ENCODE results near the gene MBNL2.

The MBNL2 gene

DNA sequence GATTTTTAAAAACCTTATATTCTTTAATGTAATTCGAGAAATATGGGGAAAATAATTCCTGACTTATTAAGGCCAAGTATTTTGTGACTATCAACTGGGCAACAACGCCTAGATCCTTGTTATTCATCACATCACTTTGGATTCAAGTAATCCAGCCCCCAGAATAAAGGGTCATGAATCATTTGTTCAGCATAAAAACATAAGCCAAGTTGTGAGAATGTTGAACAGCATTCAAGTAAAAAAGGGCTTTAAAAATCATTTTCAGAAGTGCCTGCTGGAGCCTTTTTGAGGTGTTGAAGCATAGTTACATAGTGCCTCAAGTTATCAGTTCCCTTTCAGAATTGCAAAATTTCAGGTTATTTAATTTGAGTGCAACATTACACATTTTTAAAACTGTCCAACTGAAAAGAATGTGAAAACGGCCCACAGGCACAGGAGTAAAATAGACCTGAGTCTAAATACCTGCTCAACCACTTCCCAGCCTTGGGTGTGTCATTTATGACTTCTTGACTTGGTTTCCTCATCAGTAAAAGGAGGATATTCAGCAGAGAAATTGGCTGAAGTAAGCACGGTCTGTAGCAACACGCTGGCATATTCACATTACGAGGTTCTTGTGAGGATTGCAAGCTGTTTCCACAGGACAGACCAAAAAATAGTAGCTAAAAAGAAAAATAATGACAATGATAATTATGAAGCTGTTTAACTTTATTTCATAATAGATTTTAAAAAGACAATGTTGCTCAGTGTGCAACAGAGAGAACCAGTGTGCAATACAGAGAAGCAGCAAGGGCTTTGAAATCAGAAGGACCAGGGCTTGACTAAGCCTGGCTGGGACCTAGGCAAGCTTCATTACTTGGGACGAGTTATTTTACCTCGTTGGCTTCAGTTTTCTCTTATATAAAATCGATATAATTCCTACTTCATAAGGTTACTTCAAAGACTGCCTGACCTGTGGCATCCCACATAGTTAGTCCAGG, 56.6 kb downstream of the MBNL2 start:
- no CpG with 5 or more reads among the region's 9 CpGs for WGBS, 2 donors (ENCODE audit: extremely low coverage in 2 of 2, insufficient read length in 2 of 2, insufficient replicate concordance in 1 of 2)
- Histone ChIP-seq H2AK5ac (ENCODE audit: low read depth, low read length) (no peak overlapping the region), H2BK15ac (ENCODE audit: low read length) (no peak overlapping the region), H4K8ac (ENCODE audit: low read depth, low read length) (no peak overlapping the region), H3K27me3 (ENCODE audit: control insufficient read depth in 3 of 3, insufficient read depth in 3 of 3, low read depth in 1 of 3, low read length in 3 of 3) (no peaks in the 10 kb centered on the region), H3K9me3 (replicated peaks in 1 of 2; ENCODE audit: control insufficient read depth in 2 of 2, insufficient read depth in 1 of 2, low read depth in 1 of 2, low read length in 2 of 2) (no peaks in the 10 kb centered on the region), H3K4me1 (ENCODE audit: control insufficient read depth in 2 of 2, insufficient read depth in 1 of 2, low read depth in 1 of 2, low read length in 2 of 2) (peaks cover 0 to 2% of the 10 kb centered on the region in 2 donors), H2BK5ac (ENCODE audit: low read length) (no peak overlapping the region), H2BK120ac (ENCODE audit: low read depth, low read length) (no peak overlapping the region), H3K18ac (ENCODE audit: low read length) (no peak overlapping the region), H3K23ac (ENCODE audit: low read depth, low read length, poor library complexity) (no peak overlapping the region), H3K4me2 (ENCODE audit: insufficient read depth, low read length, poor library complexity, severe bottlenecking) (no peak overlapping the region), H3K4ac (ENCODE audit: low read length) (no peak overlapping the region), H3K79me1 (ENCODE audit: low read depth, low read length) (peaks cover 3% of the 10 kb centered on the region), H3K9ac (ENCODE audit: low read depth, low read length, poor library complexity) (no peak overlapping the region), H3K27ac (replicated peaks; ENCODE audit: low read length) (no peak overlapping the region), H3K4me3 (ENCODE audit: low read length in 2 of 2) (no peak overlapping the region), H2BK12ac (ENCODE audit: low read length) (no peak overlapping the region), H2AFZ (ENCODE audit: low read length) (no peak overlapping the region), H3K36me3 (replicated peaks in 1 of 2; ENCODE audit: control insufficient read depth in 2 of 2, insufficient read depth in 2 of 2, low read length in 2 of 2) (peaks cover 6 to 13% of the 10 kb centered on the region in 2 donors), H3K14ac (ENCODE audit: low read length) (no peak overlapping the region), H4K91ac (ENCODE audit: low read depth, low read length, poor library complexity) (no peak overlapping the region)
- DNase-seq (ENCODE audit: low spot score), result no peak

- Histone ChIP-seq H2BK12ac (ENCODE audit: low read length) (no peak overlapping the region), H3K27ac (replicated peaks; ENCODE audit: low read length) (no peak overlapping the region), H3K4ac (ENCODE audit: low read length) (no peak overlapping the region), H2BK5ac (ENCODE audit: low read length) (no peak overlapping the region), H3K79me1 (ENCODE audit: low read depth, low read length) (peaks cover 3% of the 10 kb centered on the region), H2AK5ac (ENCODE audit: low read depth, low read length) (no peak overlapping the region), H2AFZ (ENCODE audit: low read length) (no peak overlapping the region), H3K9me3 (replicated peaks in 1 of 2; ENCODE audit: control insufficient read depth in 2 of 2, insufficient read depth in 1 of 2, low read depth in 1 of 2, low read length in 2 of 2) (no peaks in the 10 kb centered on the region), H4K8ac (ENCODE audit: low read depth, low read length) (no peak overlapping the region), H3K14ac (ENCODE audit: low read length) (no peak overlapping the region), H3K23ac (ENCODE audit: low read depth, low read length, poor library complexity) (no peak overlapping the region), H2BK120ac (ENCODE audit: low read depth, low read length) (no peak overlapping the region), H3K4me2 (ENCODE audit: insufficient read depth, low read length, poor library complexity, severe bottlenecking) (no peak overlapping the region), H3K36me3 (replicated peaks in 1 of 2; ENCODE audit: control insufficient read depth in 2 of 2, insufficient read depth in 2 of 2, low read length in 2 of 2) (peaks cover 6 to 13% of the 10 kb centered on the region in 2 donors), H3K9ac (ENCODE audit: low read depth, low read length, poor library complexity) (no peak overlapping the region), H3K4me1 (ENCODE audit: control insufficient read depth in 2 of 2, insufficient read depth in 1 of 2, low read depth in 1 of 2, low read length in 2 of 2) (peaks cover 0 to 2% of the 10 kb centered on the region in 2 donors), H2BK15ac (ENCODE audit: low read length) (no peak overlapping the region), H4K91ac (ENCODE audit: low read depth, low read length, poor library complexity) (no peak overlapping the region), H3K18ac (ENCODE audit: low read length) (no peak overlapping the region), H3K27me3 (ENCODE audit: control insufficient read depth in 3 of 3, insufficient read depth in 3 of 3, low read depth in 1 of 3, low read length in 3 of 3) (no peaks in the 10 kb centered on the region), H3K4me3 (ENCODE audit: low read length in 2 of 2) (no peak overlapping the region)
- WGBS, 2 donors (ENCODE audit: extremely low coverage in 2 of 2, insufficient read length in 2 of 2, insufficient replicate concordance in 1 of 2), result no CpG with 5 or more reads among the region's 5 CpGs
- DNase-seq (ENCODE audit: low spot score), result no peak
Observed at GRCh38 chr13:97279913-97280312, 57.8 kb downstream of the MBNL2 start.

GRCh38 chr13:97280478-97280877, 58.3 kb downstream of the MBNL2 start:
- Histone ChIP-seq H3K9ac (ENCODE audit: low read depth, low read length, poor library complexity) (no peak overlapping the region), H3K9me3 (replicated peaks in 1 of 2; ENCODE audit: control insufficient read depth in 2 of 2, insufficient read depth in 1 of 2, low read depth in 1 of 2, low read length in 2 of 2) (no peaks in the 10 kb centered on the region), H2BK120ac (ENCODE audit: low read depth, low read length) (no peak overlapping the region), H4K8ac (ENCODE audit: low read depth, low read length) (no peak overlapping the region), H3K27ac (replicated peaks; ENCODE audit: low read length) (no peak overlapping the region), H2BK12ac (ENCODE audit: low read length) (no peak overlapping the region), H4K91ac (ENCODE audit: low read depth, low read length, poor library complexity) (no peak overlapping the region), H3K36me3 (replicated peaks in 1 of 2; ENCODE audit: control insufficient read depth in 2 of 2, insufficient read depth in 2 of 2, low read length in 2 of 2) (peaks cover 6 to 10% of the 10 kb centered on the region in 2 donors), H3K4me1 (ENCODE audit: control insufficient read depth in 2 of 2, insufficient read depth in 1 of 2, low read depth in 1 of 2, low read length in 2 of 2) (peaks cover 0 to 2% of the 10 kb centered on the region in 2 donors), H2BK15ac (ENCODE audit: low read length) (no peak overlapping the region), H3K4me2 (ENCODE audit: insufficient read depth, low read length, poor library complexity, severe bottlenecking) (no peak overlapping the region), H2AK5ac (ENCODE audit: low read depth, low read length) (no peak overlapping the region), H3K23ac (ENCODE audit: low read depth, low read length, poor library complexity) (no peak overlapping the region), H3K4ac (ENCODE audit: low read length) (no peak overlapping the region), H3K4me3 (ENCODE audit: low read length in 2 of 2) (no peak overlapping the region), H3K79me1 (ENCODE audit: low read depth, low read length) (peaks cover 3% of the 10 kb centered on the region), H3K14ac (ENCODE audit: low read length) (no peak overlapping the region), H2BK5ac (ENCODE audit: low read length) (no peak overlapping the region), H2AFZ (ENCODE audit: low read length) (no peak overlapping the region), H3K27me3 (ENCODE audit: control insufficient read depth in 3 of 3, insufficient read depth in 3 of 3, low read depth in 1 of 3, low read length in 3 of 3) (no peaks in the 10 kb centered on the region), H3K18ac (ENCODE audit: low read length) (no peak overlapping the region)
- no peak for DNase-seq (ENCODE audit: low spot score)
- WGBS, 2 donors (ENCODE audit: extremely low coverage in 2 of 2, insufficient read length in 2 of 2, insufficient replicate concordance in 1 of 2), result no CpG with 5 or more reads among the region's 4 CpGs

- Histone ChIP-seq H2AFZ (ENCODE audit: low read length) (no peak overlapping the region), H4K8ac (ENCODE audit: low read depth, low read length) (no peak overlapping the region), H3K18ac (ENCODE audit: low read length) (no peak overlapping the region), H2BK15ac (ENCODE audit: low read length) (no peak overlapping the region), H2BK120ac (ENCODE audit: low read depth, low read length) (no peak overlapping the region), H3K4me2 (ENCODE audit: insufficient read depth, low read length, poor library complexity, severe bottlenecking) (no peak overlapping the region), H3K23ac (ENCODE audit: low read depth, low read length, poor library complexity) (no peak overlapping the region), H2BK5ac (ENCODE audit: low read length) (no peak overlapping the region), H3K27ac (replicated peaks; ENCODE audit: low read length) (no peak overlapping the region), H3K4me3 (ENCODE audit: low read length in 2 of 2) (no peak overlapping the region), H3K4ac (ENCODE audit: low read length) (no peak overlapping the region), H3K14ac (ENCODE audit: low read length) (no peak overlapping the region), H4K91ac (ENCODE audit: low read depth, low read length, poor library complexity) (no peak overlapping the region), H3K36me3 (replicated peaks in 1 of 2; ENCODE audit: control insufficient read depth in 2 of 2, insufficient read depth in 2 of 2, low read length in 2 of 2) (peaks cover 5 to 6% of the 10 kb centered on the region in 2 donors), H2AK5ac (ENCODE audit: low read depth, low read length) (no peak overlapping the region), H3K27me3 (ENCODE audit: control insufficient read depth in 3 of 3, insufficient read depth in 3 of 3, low read depth in 1 of 3, low read length in 3 of 3) (no peaks in the 10 kb centered on the region), H3K4me1 (ENCODE audit: control insufficient read depth in 2 of 2, insufficient read depth in 1 of 2, low read depth in 1 of 2, low read length in 2 of 2) (peaks cover 0 to 2% of the 10 kb centered on the region in 2 donors), H3K79me1 (ENCODE audit: low read depth, low read length) (peaks cover 3% of the 10 kb centered on the region), H3K9me3 (replicated peaks in 1 of 2; ENCODE audit: control insufficient read depth in 2 of 2, insufficient read depth in 1 of 2, low read depth in 1 of 2, low read length in 2 of 2) (no peaks in the 10 kb centered on the region), H3K9ac (ENCODE audit: low read depth, low read length, poor library complexity) (no peak overlapping the region), H2BK12ac (ENCODE audit: low read length) (no peak overlapping the region)
- no peak for DNase-seq (ENCODE audit: low spot score)
Observed at GRCh38 chr13:97281028-97281427, 58.9 kb downstream of the MBNL2 start.

Measured in neuronal stem cell (in vitro differentiated cells).